Hepatocyte (in vitro differentiated cells): ENCODE results near the gene OPA3. TPM values are rescaled to one million over a fixed set of nuclear protein-coding genes. Genes with fewer than 3 reads are reported as not detected.

Experiments used
- DNase-seq: peaks from one replicate; pipeline ENCODE4 v3.0.0-alpha.2; 2016; ENCODE audit warnings: low spot score
- H2AFZ ChIP-seq: fragments of 200-600 bp; sonication (generic); 2 replicates; pipeline ENCODE4 v1.6.0; 2016; ENCODE audit warnings: antibody characterized with exemption, mild to moderate bottlenecking
- H3K27ac ChIP-seq: fragments of 200-600 bp; sonication (generic); 2 replicates; pipeline ENCODE4 v1.5.1; 2016; ENCODE audit warnings: mild to moderate bottlenecking
- H3K27me3 ChIP-seq: fragments of 200-600 bp; sonication (generic); 2 replicates; pipeline ENCODE4 v1.6.1; 2016
- H3K36me3 ChIP-seq: fragments of 200-600 bp; sonication (generic); replicated peaks from 2 replicates; pipeline ENCODE4 v1.5.1; 2016; ENCODE audit warnings: low read depth; ENCODE audit not compliant: insufficient read depth
- H3K4me1 ChIP-seq: fragments of 200-600 bp; sonication (generic); 2 replicates; pipeline ENCODE4 v1.5.1; 2016; ENCODE audit warnings: mild to moderate bottlenecking, moderate library complexity; ENCODE audit not compliant: insufficient read depth
- H3K4me2 ChIP-seq: fragments of 200-600 bp; sonication (generic); 2 replicates; pipeline ENCODE4 v1.6.0; 2016
- H3K4me3 ChIP-seq: fragments of 200-600 bp; sonication (generic); 2 replicates; pipeline ENCODE4 v1.5.1; 2016; ENCODE audit warnings: mild to moderate bottlenecking
- H3K79me2 ChIP-seq: fragments of 200-600 bp; sonication (generic); 2 replicates; pipeline ENCODE4 v1.6.0; 2017; ENCODE audit warnings: mild to moderate bottlenecking
- H3K9me2 ChIP-seq: fragments of 200-600 bp; sonication (generic); replicated peaks from 2 replicates; pipeline ENCODE4 v1.6.0; 2017; ENCODE audit warnings: mild to moderate bottlenecking; ENCODE audit not compliant: insufficient read depth
- H3K9me3 ChIP-seq: fragments of 200-600 bp; sonication (generic); 2 replicates; pipeline ENCODE4 v1.5.1; 2016; ENCODE audit warnings: low read depth, mild to moderate bottlenecking
- H4K20me1 ChIP-seq: fragments of 200-600 bp; sonication (generic); 2 replicates; pipeline ENCODE4 v1.6.0; 2016; ENCODE audit warnings: mild to moderate bottlenecking; ENCODE audit not compliant: insufficient read depth, poor library complexity, severe bottlenecking
- EZH2 ChIP-seq: fragments of 200-600 bp; sonication (generic); IDR thresholded peaks from 2 replicates; pipeline ENCODE4 v1.6.1; 2016; ENCODE audit warnings: antibody characterized with exemption, mild to moderate bottlenecking, borderline replicate concordance
- EZH2phosphoT487 ChIP-seq: fragments of 200-600 bp; sonication (generic); IDR thresholded peaks from one replicate; pipeline ENCODE4 v1.6.1; 2018; ENCODE audit warnings: antibody characterized with exemption, mild to moderate bottlenecking, low read depth, moderate library complexity; ENCODE audit not compliant: unreplicated experiment, severe bottlenecking
- WGBS: methylation state at CpG from one replicate; pipeline ENCODE4 v1.1.6; 2016; ENCODE audit warnings: low lambda C conversion rate; ENCODE audit errors: missing lambda C conversion rate; 5-methylcytosine and 5-hydroxymethylcytosine counted together
- polyA plus RNA-seq: library from polyadenylated mRNA; unstranded; fragments of >200 nt; fragmentation: Nextera tagmentation; extraction: Ambion mirVana; gene quantifications from 2 replicates; pipeline ENCODE4 v1.2.1, GENCODE V29; 2016
- total RNA-seq: library from RNA; depleted of rRNA; stranded (reverse); fragments of >200 nt; gene quantifications from 2 replicates; pipeline ENCODE4 v1.2.3, GENCODE V29; 2014
- TF ChIP-seq, protein P1 (sequence below): fragments of 200-600 bp; sonication (generic); IDR thresholded peaks from 2 replicates; pipeline ENCODE4 v1.5.1; 2016; ENCODE audit warnings: antibody characterized with exemption, mild to moderate bottlenecking; ENCODE audit not compliant: poor library complexity

The OPA3 gene
- total and polyA plus RNA-seq, 2 experiments from 2014 or later: 15.0 to 15.1 TPM

DNA sequence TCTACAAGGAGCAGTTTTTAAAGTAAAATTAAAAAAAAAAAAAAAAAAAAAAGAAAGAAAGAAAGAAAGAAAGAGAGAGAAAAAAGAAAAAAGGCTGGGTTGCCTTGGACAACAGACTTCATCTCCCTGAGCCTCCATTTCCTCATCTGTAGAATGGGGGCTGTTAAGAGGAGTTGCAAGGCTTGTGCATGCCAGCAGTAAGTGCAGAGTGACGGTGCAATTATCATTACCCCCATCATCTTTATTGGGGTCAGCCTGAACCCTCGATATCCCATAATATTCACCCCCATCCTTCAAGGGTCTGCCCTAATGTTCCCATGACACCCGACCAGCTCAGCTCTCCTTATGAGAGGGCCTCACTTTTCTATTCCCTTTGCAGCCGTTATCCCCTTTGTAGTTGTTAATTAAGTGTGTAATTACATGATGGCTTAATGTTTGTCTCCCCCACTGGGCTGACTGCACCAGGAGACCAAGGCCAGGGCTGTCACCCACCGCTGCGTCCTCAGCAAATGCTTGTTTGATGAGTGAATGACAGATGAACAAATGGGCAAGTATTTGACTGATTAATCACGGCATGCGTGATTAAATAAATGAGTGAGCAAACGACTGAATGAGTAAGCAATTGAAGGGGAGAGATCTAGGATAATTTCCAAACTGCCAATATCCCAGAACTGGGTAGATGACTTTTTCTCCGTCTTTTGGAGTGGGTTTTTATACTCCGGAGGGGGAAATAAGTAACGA, 106.7 kb downstream of the OPA3 start:
- TF ChIP-seq EZH2 (no peak), EZH2phosphoT487 (no peak)
- TF ChIP-seq, protein P1, sequence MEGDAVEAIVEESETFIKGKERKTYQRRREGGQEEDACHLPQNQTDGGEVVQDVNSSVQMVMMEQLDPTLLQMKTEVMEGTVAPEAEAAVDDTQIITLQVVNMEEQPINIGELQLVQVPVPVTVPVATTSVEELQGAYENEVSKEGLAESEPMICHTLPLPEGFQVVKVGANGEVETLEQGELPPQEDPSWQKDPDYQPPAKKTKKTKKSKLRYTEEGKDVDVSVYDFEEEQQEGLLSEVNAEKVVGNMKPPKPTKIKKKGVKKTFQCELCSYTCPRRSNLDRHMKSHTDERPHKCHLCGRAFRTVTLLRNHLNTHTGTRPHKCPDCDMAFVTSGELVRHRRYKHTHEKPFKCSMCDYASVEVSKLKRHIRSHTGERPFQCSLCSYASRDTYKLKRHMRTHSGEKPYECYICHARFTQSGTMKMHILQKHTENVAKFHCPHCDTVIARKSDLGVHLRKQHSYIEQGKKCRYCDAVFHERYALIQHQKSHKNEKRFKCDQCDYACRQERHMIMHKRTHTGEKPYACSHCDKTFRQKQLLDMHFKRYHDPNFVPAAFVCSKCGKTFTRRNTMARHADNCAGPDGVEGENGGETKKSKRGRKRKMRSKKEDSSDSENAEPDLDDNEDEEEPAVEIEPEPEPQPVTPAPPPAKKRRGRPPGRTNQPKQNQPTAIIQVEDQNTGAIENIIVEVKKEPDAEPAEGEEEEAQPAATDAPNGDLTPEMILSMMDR: no peak
- no peaks in the 10 kb centered on the region for H3K36me3 ChIP-seq
- 16% methylated on average over 12 of the region's 12 CpGs for WGBS
- H3K27me3 ChIP-seq: peaks cover 3% of the 10 kb centered on the region
- H3K27ac ChIP-seq: peak overlapping the region; percentile 95
- peak overlapping the region; percentile 73 for H3K4me2 ChIP-seq
- H2AFZ ChIP-seq: peak overlapping the region; percentile 23
- DNase-seq: peak; percentile 17
- no peaks in the 10 kb centered on the region for H3K9me3 ChIP-seq
- no peaks in the 10 kb centered on the region for H3K9me2 ChIP-seq
- no peaks in the 10 kb centered on the region for H4K20me1 ChIP-seq
- no peaks in the 10 kb centered on the region for H3K79me2 ChIP-seq
- no peaks in the 10 kb centered on the region for H3K4me1 ChIP-seq
- peak overlapping the region; percentile 20 for H3K4me3 ChIP-seq

Other genes starting within 250 kb of the OPA3 start
- gene KLC3, start 244.1 kb downstream of the OPA3 start, total RNA-seq: 3.3 and 5.5 TPM in 2 replicates
- gene KLC3, start 244.1 kb downstream of the OPA3 start, polyA plus RNA-seq: 2.7 and 7.6 TPM in 2 replicates
- gene ERCC2, start 214.2 kb downstream of the OPA3 start, total RNA-seq: 10.1 and 13.9 TPM in 2 replicates
- 7.1 and 7.3 TPM in 2 replicates for gene ERCC2, start 214.2 kb downstream of the OPA3 start, polyA plus RNA-seq
- gene PPP1R13L, start 179.7 kb downstream of the OPA3 start, total RNA-seq: 7.9 and 8.7 TPM in 2 replicates
- gene PPP1R13L, start 179.7 kb downstream of the OPA3 start, polyA plus RNA-seq: 14.8 and 22.9 TPM in 2 replicates
- gene POLR1G, start 178.2 kb downstream of the OPA3 start, total RNA-seq: 2.7 and 3.3 TPM in 2 replicates
- gene POLR1G, start 178.2 kb downstream of the OPA3 start, polyA plus RNA-seq: 2.4 and 2.5 TPM in 2 replicates
- gene ERCC1, start 160.9 kb downstream of the OPA3 start, total RNA-seq: 42.5 and 51.0 TPM in 2 replicates
- 66.7 and 72.8 TPM in 2 replicates for gene ERCC1, start 160.9 kb downstream of the OPA3 start, polyA plus RNA-seq
- 37.9 and 73.1 TPM in 2 replicates for gene FOSB, start 116.8 kb downstream of the OPA3 start, total RNA-seq
- gene FOSB, start 116.8 kb downstream of the OPA3 start, polyA plus RNA-seq: 114 and 168 TPM in 2 replicates
- gene RTN2, start 87.8 kb downstream of the OPA3 start, total RNA-seq: 3.4 and 7.8 TPM in 2 replicates
- gene RTN2, start 87.8 kb downstream of the OPA3 start, polyA plus RNA-seq: 12.2 and 14.8 TPM in 2 replicates
- 0.40 and 1.9 TPM in 2 replicates for gene PPM1N, start 86.4 kb downstream of the OPA3 start, total RNA-seq
- gene PPM1N, start 86.4 kb downstream of the OPA3 start, polyA plus RNA-seq: 0.59 and 1.4 TPM in 2 replicates
- gene VASP, start 77.3 kb downstream of the OPA3 start, total RNA-seq: 57.3 and 68.9 TPM in 2 replicates
- 86.0 and 92.6 TPM in 2 replicates for gene VASP, start 77.3 kb downstream of the OPA3 start, polyA plus RNA-seq
- gene GPR4, start 17.4 kb upstream of the OPA3 start, total RNA-seq: not detected in 2 replicates
- 0.10 TPM in 1 of 2 replicates, not detected in the other for gene GPR4, start 17.4 kb upstream of the OPA3 start, polyA plus RNA-seq
- gene EML2, start 54.6 kb upstream of the OPA3 start, total RNA-seq: 9.1 and 13.9 TPM in 2 replicates
- gene EML2, start 54.6 kb upstream of the OPA3 start, polyA plus RNA-seq: 17.0 and 20.6 TPM in 2 replicates
- gene GIPR, start 83.4 kb upstream of the OPA3 start, total RNA-seq: 1.8 and 2.7 TPM in 2 replicates
- 5.6 and 6.7 TPM in 2 replicates for gene GIPR, start 83.4 kb upstream of the OPA3 start, polyA plus RNA-seq
- 149 and 165 TPM in 2 replicates for gene SNRPD2, start 107.2 kb upstream of the OPA3 start, total RNA-seq
- 478 and 513 TPM in 2 replicates for gene SNRPD2, start 107.2 kb upstream of the OPA3 start, polyA plus RNA-seq
- gene QPCTL, start 107.9 kb upstream of the OPA3 start, total RNA-seq: 7.5 and 10.3 TPM in 2 replicates
- gene QPCTL, start 107.9 kb upstream of the OPA3 start, polyA plus RNA-seq: 6.8 and 11.0 TPM in 2 replicates
- gene FBXO46, start 146.1 kb upstream of the OPA3 start, total RNA-seq: 4.6 and 7.5 TPM in 2 replicates
- 13.3 and 14.8 TPM in 2 replicates for gene FBXO46, start 146.1 kb upstream of the OPA3 start, polyA plus RNA-seq
- gene MEIOSIN, start 148.6 kb upstream of the OPA3 start, total RNA-seq: not detected in 2 replicates
- not detected in 2 replicates for gene MEIOSIN, start 148.6 kb upstream of the OPA3 start, polyA plus RNA-seq
- gene SIX5, start 184.4 kb upstream of the OPA3 start, total RNA-seq: 12.1 and 17.0 TPM in 2 replicates
- 12.6 and 15.6 TPM in 2 replicates for gene SIX5, start 184.4 kb upstream of the OPA3 start, polyA plus RNA-seq
- 25.2 and 71.4 TPM in 2 replicates for gene DMPK, start 197.7 kb upstream of the OPA3 start, total RNA-seq
- 46.0 and 60.7 TPM in 2 replicates for gene DMPK, start 197.7 kb upstream of the OPA3 start, polyA plus RNA-seq
- gene DMWD, start 208.0 kb upstream of the OPA3 start, total RNA-seq: 18.3 and 23.7 TPM in 2 replicates
- 70.1 and 95.8 TPM in 2 replicates for gene DMWD, start 208.0 kb upstream of the OPA3 start, polyA plus RNA-seq
- gene RSPH6A, start 230.5 kb upstream of the OPA3 start, total RNA-seq: 0.12 TPM in 1 of 2 replicates, not detected in the other
- not detected in 2 replicates for gene RSPH6A, start 230.5 kb upstream of the OPA3 start, polyA plus RNA-seq